BJ (cell line): ENCODE data around the gene CCN6. TPM values are rescaled to one million over a fixed set of nuclear protein-coding genes. Genes with fewer than 3 reads are reported as not detected.

Source experiments
- CTCF ChIA-PET: fragments of 350-600 bp; formaldehyde crosslinking; extraction: SDS; loops from one replicate; lab custom pipeline; 2021; ENCODE audit warnings: antibody characterized with exemption, inconsistent platforms; lab: Yijun Ruan, JAX
- POLR2A ChIA-PET: fragments of 300-600 bp; sonication (Branson Sonifier 250); formaldehyde crosslinking; extraction: SDS; loops from one replicate; lab custom pipeline; 2021; ENCODE audit warnings: antibody characterized with exemption; lab: Charles Lee
- DNase-seq: peaks from one replicate; pipeline ENCODE4 v3.0.0-alpha.2; 2011; ENCODE audit warnings: low read depth
- H3K27me3 ChIP-seq: 2 replicates; pipeline ENCODE4 v1.6.0; 2011; ENCODE audit warnings: low read length; ENCODE audit not compliant: control insufficient read depth, insufficient read depth
- H3K36me3 ChIP-seq: 2 replicates; pipeline ENCODE4 v1.5.1; 2011; ENCODE audit warnings: low read length; ENCODE audit not compliant: control insufficient read depth, insufficient read depth
- H3K4me3 ChIP-seq: 2 replicates; pipeline ENCODE4 v1.5.1; 2011; ENCODE audit warnings: low read depth, mild to moderate bottlenecking, control low read depth, low read length
- polyA plus RNA-seq: library from polyadenylated mRNA; depleted of rRNA; stranded (reverse); fragments of >200 nt; gene quantifications from 2 replicates; pipeline ENCODE4 v1.2.3, GENCODE V29; 2011; rRNA removed
- TF ChIP-seq, protein P1 (sequence below): IDR thresholded peaks from 2 replicates; pipeline ENCODE4 v1.5.1; 2011; ENCODE audit warnings: low read depth, mild to moderate bottlenecking, control low read depth, inconsistent platforms, low read length, moderate library complexity; ENCODE audit not compliant: insufficient read depth

Gene CCN6
- polyA plus RNA-seq, 1 experiment: not detected

DNA sequence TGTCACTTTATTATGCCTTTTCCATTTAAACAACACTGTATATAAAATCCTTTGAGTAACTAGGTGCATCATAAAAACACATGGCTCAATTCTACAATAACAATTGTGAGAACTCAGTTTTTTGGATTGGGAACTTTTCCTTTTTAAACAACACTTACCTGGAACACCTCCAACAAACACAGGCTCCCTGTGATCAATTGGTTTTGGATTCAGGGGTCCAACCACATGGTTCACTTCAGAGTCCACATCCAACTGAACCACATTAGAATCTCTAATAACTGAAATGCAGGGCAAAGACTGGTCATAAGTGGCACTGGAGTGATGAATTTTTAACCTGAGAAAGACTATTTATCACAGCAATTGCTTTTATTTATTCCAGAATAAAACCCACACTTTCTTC is 60.0 kb downstream of the CCN6 start:
- H3K4me3 ChIP-seq: no peak overlapping the region
- TF ChIP-seq, protein P1, sequence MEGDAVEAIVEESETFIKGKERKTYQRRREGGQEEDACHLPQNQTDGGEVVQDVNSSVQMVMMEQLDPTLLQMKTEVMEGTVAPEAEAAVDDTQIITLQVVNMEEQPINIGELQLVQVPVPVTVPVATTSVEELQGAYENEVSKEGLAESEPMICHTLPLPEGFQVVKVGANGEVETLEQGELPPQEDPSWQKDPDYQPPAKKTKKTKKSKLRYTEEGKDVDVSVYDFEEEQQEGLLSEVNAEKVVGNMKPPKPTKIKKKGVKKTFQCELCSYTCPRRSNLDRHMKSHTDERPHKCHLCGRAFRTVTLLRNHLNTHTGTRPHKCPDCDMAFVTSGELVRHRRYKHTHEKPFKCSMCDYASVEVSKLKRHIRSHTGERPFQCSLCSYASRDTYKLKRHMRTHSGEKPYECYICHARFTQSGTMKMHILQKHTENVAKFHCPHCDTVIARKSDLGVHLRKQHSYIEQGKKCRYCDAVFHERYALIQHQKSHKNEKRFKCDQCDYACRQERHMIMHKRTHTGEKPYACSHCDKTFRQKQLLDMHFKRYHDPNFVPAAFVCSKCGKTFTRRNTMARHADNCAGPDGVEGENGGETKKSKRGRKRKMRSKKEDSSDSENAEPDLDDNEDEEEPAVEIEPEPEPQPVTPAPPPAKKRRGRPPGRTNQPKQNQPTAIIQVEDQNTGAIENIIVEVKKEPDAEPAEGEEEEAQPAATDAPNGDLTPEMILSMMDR: no peak
- POLR2A ChIA-PET: no interaction called here
- DNase-seq: no peak
- no peaks in the 10 kb centered on the region for H3K27me3 ChIP-seq
- CTCF ChIA-PET: no interaction called here
- peaks cover 18% of the 10 kb centered on the region for H3K36me3 ChIP-seq

GRCh38 chr6:112114577-112115223 is 60.8 kb downstream of the CCN6 start:
- Histone ChIP-seq H3K4me3 (no peak overlapping the region), H3K36me3 (peaks cover 19% of the 10 kb centered on the region), H3K27me3 (no peaks in the 10 kb centered on the region)
- no peak for DNase-seq
- ChIA-PET POLR2A (no interaction called here), CTCF (no interaction called here)
- TF ChIP-seq, protein P1: no peak

DNA sequence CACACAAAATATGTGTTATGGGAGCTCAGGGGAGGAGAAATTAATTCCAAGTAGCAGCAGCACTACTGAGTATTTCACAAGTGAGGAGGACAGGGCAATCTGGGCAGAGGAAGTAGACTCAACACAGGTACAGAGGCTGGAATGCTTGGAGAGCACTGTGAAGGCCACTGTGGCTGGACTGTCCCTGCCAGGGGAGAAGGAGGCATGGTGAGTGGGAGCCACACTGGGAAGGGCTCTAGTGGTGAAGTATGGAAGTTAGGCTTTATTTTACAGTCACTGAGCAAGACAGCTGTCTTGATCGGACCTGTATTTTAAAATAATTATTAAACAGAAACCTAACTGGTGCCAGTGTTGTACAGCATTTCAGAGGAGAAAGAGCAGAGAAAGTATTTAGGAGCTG is 62.3 kb downstream of the CCN6 start:
- Histone ChIP-seq H3K27me3 (no peaks in the 10 kb centered on the region), H3K4me3 (no peak overlapping the region), H3K36me3 (peaks cover 20% of the 10 kb centered on the region)
- TF ChIP-seq, protein P1: no peak
- ChIA-PET POLR2A (no interaction called here), CTCF (no interaction called here)
- DNase-seq: no peak

DNA sequence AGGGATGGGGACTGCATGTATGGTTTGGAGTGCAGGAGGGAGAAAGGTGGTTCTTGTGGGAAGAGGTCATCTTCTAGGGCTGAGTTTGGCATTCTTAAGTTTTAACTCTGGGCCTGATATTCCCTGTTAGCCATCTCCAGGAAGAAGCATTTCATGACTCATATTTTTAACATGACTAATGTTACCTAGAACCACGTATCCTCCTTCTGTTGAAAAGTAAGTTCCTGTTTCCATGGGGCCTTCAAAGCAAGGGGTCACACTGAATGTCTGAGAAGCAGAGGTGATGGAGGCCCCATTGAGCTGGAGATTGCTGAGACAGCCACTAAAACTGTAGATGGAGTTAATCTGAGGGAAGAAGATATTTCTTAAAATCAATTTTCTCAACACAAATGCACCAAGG is 63.6 kb downstream of the CCN6 start:
- CTCF ChIA-PET: interaction anchor here (0.6 to 1.2 kb wide), 2 partner anchors 30 to 1154 kb away, joined by 3 read pairs; partner anchors contain the start of genes FAM229B and TUBE1
- POLR2A ChIA-PET: no interaction called here
- DNase-seq: no peak
- Histone ChIP-seq H3K4me3 (no peak overlapping the region), H3K36me3 (peaks cover 13% of the 10 kb centered on the region), H3K27me3 (no peaks in the 10 kb centered on the region)
- TF ChIP-seq, protein P1: no peak

- CTCF ChIA-PET: interaction anchor here (0.7 to 1.2 kb wide), 2 partner anchors 17 to 31 kb away, joined by 3 read pairs; partner anchors contain the start of genes FAM229B and TUBE1
- Histone ChIP-seq H3K36me3 (peaks cover 13% of the 10 kb centered on the region), H3K4me3 (no peak overlapping the region), H3K27me3 (no peaks in the 10 kb centered on the region)
- TF ChIP-seq, protein P1: no peak
- no peak for DNase-seq
- POLR2A ChIA-PET: no interaction called here
These were observed 64.1 kb downstream of the CCN6 start for GRCh38 chr6:112118034-112118433.

Other genes with a start within 250 kb of the CCN6 start
- gene FYN, start 180.7 kb upstream of the CCN6 start, polyA plus RNA-seq: 43.4 and 55.1 TPM in 2 replicates
- gene TUBE1, start 33.4 kb downstream of the CCN6 start, polyA plus RNA-seq: 16.6 and 36.1 TPM in 2 replicates
- 26.8 and 40.7 TPM in 2 replicates for gene FAM229B, start 33.5 kb downstream of the CCN6 start, polyA plus RNA-seq
- gene LAMA4, start 200.5 kb downstream of the CCN6 start, polyA plus RNA-seq: 268 and 301 TPM in 2 replicates